Endometrium (tissue), 2 donors: Measurements from ENCODE around the gene GRID1.
"Not testable (repeated sequence)": the region's sequence is repeated elsewhere in the genome, so short reads cannot be mapped to it uniquely, and the experiment has no call there.

Experiments used
- FAIRE-seq: peaks from 2 replicates; lab custom pipeline; 2012; peaks lifted over from hg19 to GRCh38; lab: Jason Lieb, UNC
- donor health status: control.
- donor health status: control.

GRID1 gene

GRCh38 chr10:86391986-86392722 is 25.6 kb upstream of the GRID1 start:
- FAIRE-seq = no peak

GRCh38 chr10:86391236-86391840 is 24.7 kb upstream of the GRID1 start:
- FAIRE-seq = no peak

- no peak for FAIRE-seq
These were observed 23.9 kb upstream of the GRID1 start for GRCh38 chr10:86390337-86391120.

GRCh38 chr10:86389441-86390193 is 23.0 kb upstream of the GRID1 start:
- FAIRE-seq = no peak

GRCh38 chr10:86389109-86389440 is 22.5 kb upstream of the GRID1 start:
- not testable (repeated sequence) for FAIRE-seq

- no peak for FAIRE-seq
These were observed 21.6 kb upstream of the GRID1 start for GRCh38 chr10:86388119-86388704.

GRCh38 chr10:86387178-86387794 is 20.7 kb upstream of the GRID1 start:
- FAIRE-seq = no peak

- FAIRE-seq = no peak
These were observed 19.2 kb upstream of the GRID1 start for GRCh38 chr10:86385806-86386205.

- no peak for FAIRE-seq
These were observed 11.2 kb upstream of the GRID1 start for GRCh38 chr10:86377797-86378146.

GRCh38 chr10:86376852-86377796 is 10.5 kb upstream of the GRID1 start:
- FAIRE-seq = no peak

GRCh38 chr10:86376403-86376802 is 9.8 kb upstream of the GRID1 start:
- no peak for FAIRE-seq

GRCh38 chr10:86375204-86375603 is 8.6 kb upstream of the GRID1 start:
- no peak for FAIRE-seq

- no peak for FAIRE-seq
These were observed 8.1 kb upstream of the GRID1 start for GRCh38 chr10:86374664-86375063.

- FAIRE-seq = no peak
These were observed 7.2 kb upstream of the GRID1 start for GRCh38 chr10:86373828-86374227.

GRCh38 chr10:86373251-86373650 is 6.7 kb upstream of the GRID1 start:
- no peak for FAIRE-seq

GRCh38 chr10:86372784-86373239 is 6.2 kb upstream of the GRID1 start:
- FAIRE-seq = no peak

- no peak for FAIRE-seq
These were observed 5.7 kb upstream of the GRID1 start for GRCh38 chr10:86372119-86372783.

- FAIRE-seq = no peak
These were observed 5.1 kb upstream of the GRID1 start for GRCh38 chr10:86371691-86372090.

- FAIRE-seq = no peak
These were observed 4.5 kb upstream of the GRID1 start for GRCh38 chr10:86371116-86371515.

GRCh38 chr10:86370006-86370585 is 3.5 kb upstream of the GRID1 start:
- no peak for FAIRE-seq
